ENCODE data around the gene EEA1.

DNA sequence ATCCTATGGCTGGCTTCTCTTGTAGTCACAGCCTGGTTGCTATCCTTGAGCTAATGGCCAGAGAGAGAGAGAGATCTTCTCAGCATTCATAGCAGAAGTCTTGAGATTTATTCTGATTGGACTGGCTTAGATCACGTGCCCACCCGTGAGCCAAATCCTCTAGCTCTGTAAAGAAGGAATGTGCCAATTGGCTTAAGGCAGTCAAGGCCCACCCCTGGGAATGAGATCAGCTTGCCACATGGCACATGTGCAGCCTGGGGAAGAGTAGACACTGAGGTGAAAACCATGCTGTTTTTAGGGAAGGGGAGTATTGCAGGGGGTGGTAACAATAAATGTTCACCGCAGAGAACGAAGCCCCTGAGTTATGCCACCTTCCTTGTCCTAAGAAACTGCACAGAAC, 190.0 kb downstream of the EEA1 start:
- TF ChIP-seq POLR2A (IDR thresholded peaks at IDR 0.05; ENCODE audit: low read depth, low read length) = no peak
- no peak for TF ChIP-seq POLR2AphosphoS5 (IDR thresholded peaks at IDR 0.05; ENCODE audit: low read depth, low read length)
- TF ChIP-seq TAF1 (IDR thresholded peaks at IDR 0.05; ENCODE audit: low read depth, low read length) = no peak
